Lower lobe of right lung (tissue), 2 donors: ENCODE measurements around the gene SLC12A3. TPM values are rescaled to one million over a fixed set of nuclear protein-coding genes. Genes with fewer than 3 reads are reported as not detected.

Source experiments
- ATAC-seq, 2 donors: fragments of 200-7000 bp; cut with Tn5 transposase; one replicate each; pipeline ENCODE4 v1.9.1; 2020 to 2022; ENCODE audit warnings: mild to moderate bottlenecking in 2 of 2, moderate library complexity in 2 of 2
- DNase-seq: peaks from one replicate; pipeline ENCODE4 v3.0.0-alpha.2; 2020
- H3K27ac ChIP-seq: fragments of 200-600 bp; one replicate; pipeline ENCODE4 v1.8.0; 2022
- H3K27me3 ChIP-seq: fragments of 200-600 bp; one replicate; pipeline ENCODE4 v1.8.0; 2022; ENCODE audit warnings: low read depth
- H3K36me3 ChIP-seq: fragments of 200-600 bp; one replicate; pipeline ENCODE4 v1.8.0; 2022; ENCODE audit warnings: mild to moderate bottlenecking
- H3K4me1 ChIP-seq: fragments of 200-600 bp; one replicate; pipeline ENCODE4 v1.8.0; 2022
- H3K4me3 ChIP-seq: fragments of 200-600 bp; one replicate; pipeline ENCODE4 v1.8.0; 2022; ENCODE audit warnings: mild to moderate bottlenecking
- H3K9me3 ChIP-seq: fragments of 200-600 bp; one replicate; pipeline ENCODE4 v1.8.0; 2022
- intact Hi-C: fragments of 100-400 bp; cut with DNase I; formaldehyde crosslinking; loops from one replicate; pipeline ENCODE4 v1.11.0; 2022
- total RNA-seq: library from RNA; stranded (reverse); fragmentation: NEBNext Ultra II Directional; extraction: Animal tissue kit (Norgen Biotek cat#: 25700); gene quantifications from one replicate; pipeline ENCODE4 v1.2.1, GENCODE V29; 2021
- TF ChIP-seq, protein P1 (sequence below): fragments of 200-600 bp; IDR thresholded peaks from one replicate; pipeline ENCODE4 v1.8.0; 2022; ENCODE audit warnings: antibody characterized with exemption, mild to moderate bottlenecking
- donor health status: DM: no; HTN: yes; CAD: no; lungs with severe emphysema.

The SLC12A3 gene
- total RNA-seq, 1 donor from 2014 or later, result not detected

DNA sequence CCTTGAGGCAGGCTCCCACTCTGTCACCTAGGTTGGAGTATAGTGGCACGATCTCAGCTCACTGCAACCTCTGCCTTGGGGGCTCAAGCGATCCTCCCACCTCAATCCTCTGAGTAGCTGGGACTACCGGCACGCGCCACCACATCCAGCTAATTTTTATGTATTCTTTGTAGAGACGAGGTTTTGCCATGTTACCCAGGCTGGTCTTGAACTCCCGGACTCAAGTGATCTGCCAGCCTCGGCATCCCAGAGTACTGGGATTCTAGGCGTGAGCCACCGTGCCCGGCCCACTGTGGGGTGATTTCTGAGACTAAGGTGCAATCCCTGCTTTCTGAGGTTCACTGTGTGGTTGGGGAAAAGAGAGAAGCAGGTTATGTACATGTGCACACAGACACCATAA lies 12.0 kb upstream of the SLC12A3 start:
- intact Hi-C loops, result no loop called here
- Histone ChIP-seq H3K36me3 (no peaks in the 10 kb centered on the region), H3K4me1 (peaks cover 24% of the 10 kb centered on the region), H3K9me3 (no peaks in the 10 kb centered on the region), H3K27ac (no peak overlapping the region), H3K4me3 (no peak overlapping the region), H3K27me3 (no peaks in the 10 kb centered on the region)
- ATAC-seq (no peak), DNase-seq (no peak)
- TF ChIP-seq, protein P1, sequence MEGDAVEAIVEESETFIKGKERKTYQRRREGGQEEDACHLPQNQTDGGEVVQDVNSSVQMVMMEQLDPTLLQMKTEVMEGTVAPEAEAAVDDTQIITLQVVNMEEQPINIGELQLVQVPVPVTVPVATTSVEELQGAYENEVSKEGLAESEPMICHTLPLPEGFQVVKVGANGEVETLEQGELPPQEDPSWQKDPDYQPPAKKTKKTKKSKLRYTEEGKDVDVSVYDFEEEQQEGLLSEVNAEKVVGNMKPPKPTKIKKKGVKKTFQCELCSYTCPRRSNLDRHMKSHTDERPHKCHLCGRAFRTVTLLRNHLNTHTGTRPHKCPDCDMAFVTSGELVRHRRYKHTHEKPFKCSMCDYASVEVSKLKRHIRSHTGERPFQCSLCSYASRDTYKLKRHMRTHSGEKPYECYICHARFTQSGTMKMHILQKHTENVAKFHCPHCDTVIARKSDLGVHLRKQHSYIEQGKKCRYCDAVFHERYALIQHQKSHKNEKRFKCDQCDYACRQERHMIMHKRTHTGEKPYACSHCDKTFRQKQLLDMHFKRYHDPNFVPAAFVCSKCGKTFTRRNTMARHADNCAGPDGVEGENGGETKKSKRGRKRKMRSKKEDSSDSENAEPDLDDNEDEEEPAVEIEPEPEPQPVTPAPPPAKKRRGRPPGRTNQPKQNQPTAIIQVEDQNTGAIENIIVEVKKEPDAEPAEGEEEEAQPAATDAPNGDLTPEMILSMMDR, result no peak

GRCh38 chr16:56855201-56855600 lies 9.8 kb upstream of the SLC12A3 start:
- no peaks in the 10 kb centered on the region for H3K27me3 ChIP-seq
- DNase-seq (peak; percentile 35), ATAC-seq (no peak)
- no peak overlapping the region for H3K4me3 ChIP-seq
- intact Hi-C loops, result no loop called here
- H3K4me1 ChIP-seq, result peaks cover 2% of the 10 kb centered on the region
- TF ChIP-seq, protein P1, result no peak
- no peak overlapping the region for H3K27ac ChIP-seq
- no peaks in the 10 kb centered on the region for H3K36me3 ChIP-seq
- no peaks in the 10 kb centered on the region for H3K9me3 ChIP-seq

DNA sequence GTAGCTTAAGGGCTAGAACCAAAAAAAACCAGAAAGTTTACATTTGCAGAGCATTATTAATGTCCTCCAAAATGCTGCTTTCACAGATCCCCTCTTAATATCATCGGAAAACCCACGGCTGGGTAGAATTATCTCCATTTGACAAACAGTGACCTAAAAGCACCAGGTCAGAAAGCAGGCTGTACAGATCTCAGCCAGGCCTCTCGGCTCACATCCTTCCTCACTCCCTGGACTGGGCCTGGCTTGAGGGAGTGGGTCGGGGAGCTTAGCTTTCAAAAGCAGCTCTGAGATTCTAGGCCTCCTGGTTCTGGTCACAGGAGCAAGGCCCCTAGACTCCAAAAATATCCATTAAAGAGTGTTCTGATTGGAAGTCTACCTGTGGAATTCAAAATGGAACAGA lies 9.1 kb upstream of the SLC12A3 start:
- TF ChIP-seq, protein P1, result no peak
- peaks cover 8% of the 10 kb centered on the region for H3K4me1 ChIP-seq
- no peak overlapping the region for H3K4me3 ChIP-seq
- peak; percentile 4 for DNase-seq
- H3K9me3 ChIP-seq, result no peaks in the 10 kb centered on the region
- no peak overlapping the region for H3K27ac ChIP-seq
- ATAC-seq, result no peak
- intact Hi-C loops, result no loop called here
- H3K27me3 ChIP-seq, result no peaks in the 10 kb centered on the region
- H3K36me3 ChIP-seq, result no peaks in the 10 kb centered on the region

DNA sequence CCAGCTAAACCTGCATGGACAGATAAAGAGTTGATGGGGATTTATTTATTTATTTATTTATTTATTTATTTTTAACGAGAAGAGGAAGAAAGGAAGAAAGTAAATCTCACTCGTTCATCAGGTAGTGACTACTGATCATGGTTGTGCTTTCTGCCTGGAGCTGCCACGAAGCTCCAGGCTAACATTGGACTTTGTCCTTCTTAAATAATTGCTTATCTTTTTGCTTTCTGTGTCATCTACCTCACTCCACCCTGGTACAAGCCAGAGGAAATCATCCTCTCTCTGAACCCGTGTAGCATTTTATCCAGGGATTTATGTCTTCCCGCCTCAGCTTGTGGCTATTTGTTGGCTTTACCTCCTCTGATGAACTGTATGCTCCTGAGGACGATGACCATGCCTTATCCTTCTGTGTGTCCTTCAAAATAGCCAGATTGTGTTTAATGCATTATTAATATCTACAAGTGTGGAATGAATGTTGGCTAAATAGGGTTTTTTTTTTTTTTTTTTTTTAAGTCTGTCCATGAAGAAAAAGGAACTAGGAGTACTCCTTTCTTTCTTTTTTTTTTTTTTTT lies 8.0 kb upstream of the SLC12A3 start:
- Histone ChIP-seq H3K27ac (no peak overlapping the region), H3K27me3 (no peaks in the 10 kb centered on the region), H3K4me3 (no peak overlapping the region), H3K4me1 (peaks cover 18% of the 10 kb centered on the region), H3K9me3 (no peaks in the 10 kb centered on the region), H3K36me3 (no peaks in the 10 kb centered on the region)
- DNase-seq (no peak), ATAC-seq (no peak)
- intact Hi-C loops, result no loop called here
- TF ChIP-seq, protein P1, result no peak

GRCh38 chr16:56858374-56858773 lies 6.6 kb upstream of the SLC12A3 start:
- peak; percentile 60 for DNase-seq
- intact Hi-C loops, result no loop called here
- no peaks in the 10 kb centered on the region for H3K36me3 ChIP-seq
- peak in 1 of 2 donors; percentile 29 for ATAC-seq
- H3K4me3 ChIP-seq, result no peak overlapping the region
- TF ChIP-seq, protein P1, result no peak
- peaks cover 32% of the 10 kb centered on the region for H3K4me1 ChIP-seq
- H3K27me3 ChIP-seq, result no peaks in the 10 kb centered on the region
- no peaks in the 10 kb centered on the region for H3K9me3 ChIP-seq
- no peak overlapping the region for H3K27ac ChIP-seq
